DOHH2 (cell line): ENCODE results near the gene HDAC4.

Source experiments
- H3F3A ChIP-seq: fragments of 200-600 bp; sonication (generic), shearing (Covaris generic); 2 replicates; pipeline ENCODE4 v1.6.0; 2016; ENCODE audit warnings: antibody characterized with exemption, mild to moderate bottlenecking; ENCODE audit not compliant: control insufficient read depth, insufficient read depth
- H3K27ac ChIP-seq: fragments of 200-600 bp; sonication (generic); 2 replicates; pipeline ENCODE4 v1.5.1; 2014; ENCODE audit warnings: low read depth, mild to moderate bottlenecking, low read length, moderate library complexity
- H3K27me3 ChIP-seq: fragments of 200-600 bp; sonication (generic); 2 replicates; pipeline ENCODE4 v1.6.1; 2014; ENCODE audit warnings: mild to moderate bottlenecking, low read length, mixed read lengths; ENCODE audit not compliant: control insufficient read depth
- H3K36me3 ChIP-seq: fragments of 200-600 bp; sonication (generic); 2 replicates; pipeline ENCODE4 v1.6.1; 2014; ENCODE audit warnings: mild to moderate bottlenecking, low read length, moderate library complexity, mixed read lengths; ENCODE audit not compliant: control insufficient read depth
- H3K4me1 ChIP-seq: fragments of 200-600 bp; sonication (generic); 2 replicates; pipeline ENCODE4 v1.6.1; 2014; ENCODE audit warnings: mild to moderate bottlenecking, low read length, mixed read lengths; ENCODE audit not compliant: control insufficient read depth
- H3K4me2 ChIP-seq: fragments of 200-600 bp; sonication (generic); 2 replicates; pipeline ENCODE4 v1.6.0; 2014; ENCODE audit warnings: mild to moderate bottlenecking, low read length, moderate library complexity
- H3K4me3 ChIP-seq: fragments of 200-600 bp; sonication (generic); 2 replicates; pipeline ENCODE4 v1.5.1; 2014; ENCODE audit warnings: mild to moderate bottlenecking, low read length, mixed read lengths
- H3K79me2 ChIP-seq: fragments of 200-600 bp; sonication (generic); 2 replicates; pipeline ENCODE4 v1.6.1; 2014; ENCODE audit warnings: mild to moderate bottlenecking, low read length, mixed read lengths; ENCODE audit not compliant: control insufficient read depth
- H3K9me2 ChIP-seq: fragments of 200-600 bp; sonication (generic); replicated peaks from 2 replicates; pipeline ENCODE4 v1.6.1; 2014; ENCODE audit warnings: mild to moderate bottlenecking, low read length, mixed read lengths; ENCODE audit not compliant: control insufficient read depth
- H3K9me3 ChIP-seq: fragments of 200-600 bp; sonication (generic); 2 replicates; pipeline ENCODE4 v1.6.1; 2014; ENCODE audit warnings: antibody characterized with exemption, low read length, mixed read lengths; ENCODE audit not compliant: control insufficient read depth, insufficient read depth
- H4K20me1 ChIP-seq: fragments of 200-600 bp; sonication (generic); 2 replicates; pipeline ENCODE4 v1.6.0; 2014; ENCODE audit warnings: low read depth, mild to moderate bottlenecking, antibody characterized with exemption, low read length, moderate library complexity; ENCODE audit not compliant: control insufficient read depth, insufficient read depth
- EZH2phosphoT487 ChIP-seq: fragments of 200-600 bp; sonication (generic); IDR thresholded peaks from 2 replicates; pipeline ENCODE4 v1.6.1; 2017; ENCODE audit warnings: borderline replicate concordance, mild to moderate bottlenecking, antibody characterized with exemption, low read length, moderate library complexity, mixed read lengths
- TF ChIP-seq, protein P1 (sequence below): fragments of 200-600 bp; sonication (generic); IDR thresholded peaks from one replicate; pipeline ENCODE4 v1.5.1; 2014; ENCODE audit warnings: antibody characterized with exemption, mild to moderate bottlenecking, low read depth, low read length; ENCODE audit not compliant: poor library complexity, severe bottlenecking

The HDAC4 gene

DNA sequence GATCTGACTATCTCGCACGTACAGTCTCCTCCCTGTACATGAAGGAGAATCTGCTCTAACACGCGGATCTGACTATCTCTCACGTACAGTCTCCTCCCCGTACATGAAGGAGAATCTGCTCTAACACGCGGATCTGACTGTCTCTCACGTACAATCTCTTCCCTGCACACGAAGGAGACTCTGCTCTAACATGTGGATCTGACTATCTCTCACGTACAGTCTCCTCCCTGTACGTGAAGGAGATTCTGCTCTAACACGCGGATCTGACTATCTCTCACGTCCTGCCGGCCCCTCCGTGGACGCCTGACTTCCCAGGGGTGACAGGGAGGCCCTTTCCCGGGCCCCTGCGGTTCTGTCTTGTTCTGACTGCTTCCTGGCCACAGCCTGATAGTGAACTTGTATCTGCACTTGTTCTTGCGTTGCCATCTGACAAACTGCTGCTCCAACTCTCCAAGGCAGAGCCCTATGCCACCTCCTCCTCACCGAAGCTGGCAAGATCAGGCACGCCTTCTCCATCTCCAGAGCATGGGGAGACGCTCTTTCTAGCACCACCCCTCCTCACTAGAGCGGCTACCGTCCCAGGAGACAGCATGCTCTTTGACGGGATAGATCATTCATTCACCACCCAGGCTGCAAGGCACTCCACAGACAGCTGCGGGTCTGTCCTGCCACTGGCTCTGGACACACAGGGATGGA lies 314.3 kb downstream of the HDAC4 start:
- no peaks in the 10 kb centered on the region for H3F3A ChIP-seq
- TF ChIP-seq EZH2phosphoT487, result no peak
- TF ChIP-seq, protein P1, sequence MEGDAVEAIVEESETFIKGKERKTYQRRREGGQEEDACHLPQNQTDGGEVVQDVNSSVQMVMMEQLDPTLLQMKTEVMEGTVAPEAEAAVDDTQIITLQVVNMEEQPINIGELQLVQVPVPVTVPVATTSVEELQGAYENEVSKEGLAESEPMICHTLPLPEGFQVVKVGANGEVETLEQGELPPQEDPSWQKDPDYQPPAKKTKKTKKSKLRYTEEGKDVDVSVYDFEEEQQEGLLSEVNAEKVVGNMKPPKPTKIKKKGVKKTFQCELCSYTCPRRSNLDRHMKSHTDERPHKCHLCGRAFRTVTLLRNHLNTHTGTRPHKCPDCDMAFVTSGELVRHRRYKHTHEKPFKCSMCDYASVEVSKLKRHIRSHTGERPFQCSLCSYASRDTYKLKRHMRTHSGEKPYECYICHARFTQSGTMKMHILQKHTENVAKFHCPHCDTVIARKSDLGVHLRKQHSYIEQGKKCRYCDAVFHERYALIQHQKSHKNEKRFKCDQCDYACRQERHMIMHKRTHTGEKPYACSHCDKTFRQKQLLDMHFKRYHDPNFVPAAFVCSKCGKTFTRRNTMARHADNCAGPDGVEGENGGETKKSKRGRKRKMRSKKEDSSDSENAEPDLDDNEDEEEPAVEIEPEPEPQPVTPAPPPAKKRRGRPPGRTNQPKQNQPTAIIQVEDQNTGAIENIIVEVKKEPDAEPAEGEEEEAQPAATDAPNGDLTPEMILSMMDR, result no peak
- H3K4me3 ChIP-seq, result no peak overlapping the region
- no peak overlapping the region for H3K4me2 ChIP-seq
- H3K36me3 ChIP-seq, result no peaks in the 10 kb centered on the region
- H3K27me3 ChIP-seq, result no peaks in the 10 kb centered on the region
- no peaks in the 10 kb centered on the region for H3K4me1 ChIP-seq
- no peak overlapping the region for H3K27ac ChIP-seq
- no peaks in the 10 kb centered on the region for H3K9me3 ChIP-seq
- no peaks in the 10 kb centered on the region for H3K9me2 ChIP-seq
- H4K20me1 ChIP-seq, result no peaks in the 10 kb centered on the region
- H3K79me2 ChIP-seq, result no peaks in the 10 kb centered on the region

DNA sequence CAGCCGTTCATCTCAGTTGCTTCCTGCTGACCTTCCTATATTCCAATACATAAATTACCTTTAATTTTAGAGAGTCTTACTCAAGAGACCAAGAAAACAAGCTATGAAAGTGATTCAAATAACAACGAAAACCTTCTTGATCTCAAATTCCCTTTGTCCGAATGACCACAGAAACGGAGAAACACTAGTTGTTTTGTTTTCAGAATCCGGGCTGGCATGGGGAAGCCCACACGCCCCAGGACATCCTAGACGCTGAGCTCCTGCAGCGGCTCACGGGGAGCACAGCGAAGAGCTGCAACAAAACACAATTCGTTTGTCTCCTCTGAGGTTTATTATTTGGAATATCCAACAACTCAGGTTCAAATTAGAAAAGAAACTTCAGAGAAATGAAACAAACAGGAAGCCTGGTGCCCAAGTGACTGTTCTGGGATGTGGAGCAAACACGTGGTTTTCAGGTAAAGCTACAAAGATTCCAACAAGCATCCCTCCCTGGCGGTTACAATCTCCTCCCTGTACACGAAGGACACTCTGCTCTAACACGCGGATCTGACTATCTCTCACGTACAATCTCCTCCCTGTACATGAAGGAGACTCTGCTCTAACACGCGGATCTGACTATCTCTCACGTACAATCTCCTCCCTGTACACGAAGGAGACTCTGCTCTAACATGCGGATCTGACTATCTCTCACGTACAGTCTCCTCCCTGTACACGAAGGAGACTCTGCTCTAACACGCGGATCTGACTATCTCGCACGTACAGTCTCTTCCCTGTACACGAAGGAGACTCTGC lies 315.4 kb downstream of the HDAC4 start:
- Histone ChIP-seq H3K36me3 (no peaks in the 10 kb centered on the region), H3F3A (no peaks in the 10 kb centered on the region), H3K4me1 (no peaks in the 10 kb centered on the region), H3K4me2 (no peak overlapping the region), H4K20me1 (no peaks in the 10 kb centered on the region), H3K79me2 (no peaks in the 10 kb centered on the region), H3K9me2 (no peaks in the 10 kb centered on the region), H3K9me3 (no peaks in the 10 kb centered on the region), H3K27ac (no peak overlapping the region), H3K4me3 (no peak overlapping the region), H3K27me3 (no peaks in the 10 kb centered on the region)
- TF ChIP-seq, protein P1, result no peak
- TF ChIP-seq EZH2phosphoT487, result no peak

DNA sequence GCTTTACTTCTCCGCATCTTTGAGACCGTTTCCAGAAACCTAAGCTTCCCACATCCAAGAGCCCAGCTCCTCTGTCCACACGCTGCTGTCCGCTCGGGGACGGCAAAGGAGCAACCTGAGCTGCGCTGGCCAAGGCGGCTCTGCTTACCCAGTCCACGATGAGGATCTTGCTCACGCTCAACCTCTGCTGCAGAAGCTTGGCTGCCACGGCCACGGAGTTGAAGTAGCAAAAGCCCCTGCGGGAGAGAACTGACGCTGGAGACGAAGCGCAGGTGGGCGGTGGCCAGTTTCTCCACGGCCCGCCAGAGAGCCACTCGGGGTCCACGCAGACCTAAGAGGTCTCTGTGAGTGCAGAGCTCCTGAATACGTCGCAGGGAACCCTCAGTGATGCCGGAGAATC lies 316.8 kb downstream of the HDAC4 start:
- Histone ChIP-seq H3K4me1 (no peaks in the 10 kb centered on the region), H3K9me2 (no peaks in the 10 kb centered on the region), H4K20me1 (no peaks in the 10 kb centered on the region), H3K4me3 (no peak overlapping the region), H3F3A (no peaks in the 10 kb centered on the region), H3K27me3 (no peaks in the 10 kb centered on the region), H3K79me2 (no peaks in the 10 kb centered on the region), H3K9me3 (no peaks in the 10 kb centered on the region), H3K4me2 (no peak overlapping the region), H3K36me3 (no peaks in the 10 kb centered on the region), H3K27ac (no peak overlapping the region)
- TF ChIP-seq EZH2phosphoT487, result no peak
- TF ChIP-seq, protein P1, result no peak
